PC-3 (cell line): ENCODE measurements around the gene SPRN. TPM values are rescaled to one million over a fixed set of nuclear protein-coding genes. Genes with fewer than 3 reads are reported as not detected.

Experiments
- ATAC-seq: fragments of 200-7000 bp; cut with Tn5 transposase; 2 replicates; pipeline ENCODE4 v1.9.1; 2020; ENCODE audit warnings: mild to moderate bottlenecking, moderate library complexity
- BruUV-seq: library from RNA; stranded (reverse); fragments of 400-500 nt; replicated peaks from 2 replicates; lab custom pipeline; 2021; lab: Mats Ljungman, UMichigan
- CTCF ChIA-PET: fragments of 300-600 bp; sonication (Branson Sonifier 250); formaldehyde crosslinking; loops from one replicate; lab custom pipeline; 2022; ENCODE audit warnings: antibody characterized with exemption; lab: Charles Lee
- POLR2A ChIA-PET: fragments of 300-600 bp; sonication (Branson Sonifier 250); formaldehyde crosslinking; loops from one replicate; lab custom pipeline; 2022; ENCODE audit warnings: antibody characterized with exemption; ENCODE audit not compliant: unreplicated experiment; lab: Charles Lee
- DNase-seq: peaks from one replicate; pipeline ENCODE4 v3.0.0-alpha.2; 2015
- H2AFZ ChIP-seq: fragments of 300-600 bp; sonication (generic); 2 replicates; pipeline ENCODE4 v1.6.0; 2016; ENCODE audit warnings: antibody characterized with exemption, low read length
- H3F3A ChIP-seq: fragments of 300-600 bp; sonication (generic); one replicate; pipeline ENCODE4 v1.6.0; 2017; ENCODE audit warnings: antibody characterized with exemption, low read length, control low read depth, mild to moderate bottlenecking; ENCODE audit not compliant: unreplicated experiment
- H3K27ac ChIP-seq: fragments of 300-600 bp; sonication (generic); 2 replicates; pipeline ENCODE4 v1.5.1; 2016; ENCODE audit warnings: mild to moderate bottlenecking, low read length
- H3K27me3 ChIP-seq: fragments of 300-600 bp; sonication (generic); 2 replicates; pipeline ENCODE4 v1.6.1; 2016; ENCODE audit warnings: low read length, mixed read lengths
- H3K36me3 ChIP-seq: fragments of 300-600 bp; sonication (generic); 2 replicates; pipeline ENCODE4 v1.6.1; 2016; ENCODE audit warnings: low read depth, mixed run types, low read length, mixed read lengths
- H3K4me1 ChIP-seq: fragments of 300-600 bp; sonication (generic); 2 replicates; pipeline ENCODE4 v1.5.1; 2016; ENCODE audit warnings: low read length; ENCODE audit not compliant: insufficient read depth
- H3K4me2 ChIP-seq: fragments of 300-600 bp; sonication (generic); 2 replicates; pipeline ENCODE4 v1.6.0; 2016; ENCODE audit warnings: low read length
- H3K4me3 ChIP-seq: fragments of 300-600 bp; sonication (generic); 2 replicates; pipeline ENCODE4 v1.5.1; 2016; ENCODE audit warnings: mild to moderate bottlenecking, low read length, mixed read lengths
- H3K79me2 ChIP-seq: fragments of 300-600 bp; sonication (generic); 2 replicates; pipeline ENCODE4 v1.6.1; 2017; ENCODE audit warnings: low read length, mixed read lengths
- H3K9ac ChIP-seq: fragments of 300-600 bp; sonication (generic); 2 replicates; pipeline ENCODE4 v1.6.0; 2016; ENCODE audit warnings: mild to moderate bottlenecking, low read length
- H3K9me2 ChIP-seq: fragments of 300-600 bp; sonication (generic); replicated peaks from 2 replicates; pipeline ENCODE4 v1.6.1; 2016; ENCODE audit warnings: mixed run types, low read length, mixed read lengths
- H3K9me3 ChIP-seq: fragments of 300-600 bp; sonication (generic); 2 replicates; pipeline ENCODE4 v1.6.1; 2016; ENCODE audit warnings: low read length, mixed read lengths
- H4K20me1 ChIP-seq: fragments of 300-600 bp; sonication (generic); 2 replicates; pipeline ENCODE4 v1.6.1; 2016; ENCODE audit warnings: low read length, mixed read lengths
- EZH2 ChIP-seq: fragments of 300-600 bp; sonication (generic); IDR thresholded peaks from one replicate; pipeline ENCODE4 v1.6.1; 2017; ENCODE audit warnings: antibody characterized with exemption, mild to moderate bottlenecking, low read length; ENCODE audit not compliant: unreplicated experiment
- intact Hi-C: fragments of 100-400 bp; cut with micrococcal nuclease; formaldehyde crosslinking; loops from 2 replicates; pipeline ENCODE4 v1.9.0; 2023
- total RNA-seq: library from RNA; depleted of rRNA; stranded (reverse); fragments of >200 nt; gene quantifications from 2 replicates; pipeline ENCODE4 v1.2.3, GENCODE V29; 2014
- TF ChIP-seq, protein P1 (sequence below): fragments of 300-600 bp; sonication (generic); conservative IDR thresholded peaks from 2 replicates; pipeline ENCODE4 v1.5.1; 2017; ENCODE audit warnings: antibody characterized with exemption, low read depth, mild to moderate bottlenecking, low read length

The SPRN gene
- total RNA-seq, 1 experiment from 2014 or later = not detected

GRCh38 chr10:133458021-133458709, 33.7 kb upstream of the SPRN start:
- H3K4me2 ChIP-seq = no peak overlapping the region
- H3K36me3 ChIP-seq = no peaks in the 10 kb centered on the region
- H3K4me3 ChIP-seq = no peak overlapping the region
- no peak overlapping the region for H3K9ac ChIP-seq
- H3K27ac ChIP-seq = no peak overlapping the region
- BruUV-seq = no TSS peak
- H3K27me3 ChIP-seq = no peaks in the 10 kb centered on the region
- no peaks in the 10 kb centered on the region for H3F3A ChIP-seq
- TF ChIP-seq EZH2 = no peak
- TF ChIP-seq, protein P1, sequence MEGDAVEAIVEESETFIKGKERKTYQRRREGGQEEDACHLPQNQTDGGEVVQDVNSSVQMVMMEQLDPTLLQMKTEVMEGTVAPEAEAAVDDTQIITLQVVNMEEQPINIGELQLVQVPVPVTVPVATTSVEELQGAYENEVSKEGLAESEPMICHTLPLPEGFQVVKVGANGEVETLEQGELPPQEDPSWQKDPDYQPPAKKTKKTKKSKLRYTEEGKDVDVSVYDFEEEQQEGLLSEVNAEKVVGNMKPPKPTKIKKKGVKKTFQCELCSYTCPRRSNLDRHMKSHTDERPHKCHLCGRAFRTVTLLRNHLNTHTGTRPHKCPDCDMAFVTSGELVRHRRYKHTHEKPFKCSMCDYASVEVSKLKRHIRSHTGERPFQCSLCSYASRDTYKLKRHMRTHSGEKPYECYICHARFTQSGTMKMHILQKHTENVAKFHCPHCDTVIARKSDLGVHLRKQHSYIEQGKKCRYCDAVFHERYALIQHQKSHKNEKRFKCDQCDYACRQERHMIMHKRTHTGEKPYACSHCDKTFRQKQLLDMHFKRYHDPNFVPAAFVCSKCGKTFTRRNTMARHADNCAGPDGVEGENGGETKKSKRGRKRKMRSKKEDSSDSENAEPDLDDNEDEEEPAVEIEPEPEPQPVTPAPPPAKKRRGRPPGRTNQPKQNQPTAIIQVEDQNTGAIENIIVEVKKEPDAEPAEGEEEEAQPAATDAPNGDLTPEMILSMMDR = no peak
- no peaks in the 10 kb centered on the region for H3K9me3 ChIP-seq
- no peaks in the 10 kb centered on the region for H3K4me1 ChIP-seq
- intact Hi-C loops = no loop called here
- H3K9me2 ChIP-seq = no peaks in the 10 kb centered on the region
- ChIA-PET POLR2A (no interaction called here), CTCF (no interaction called here)
- ATAC-seq = no peak
- DNase-seq = no peak
- H3K79me2 ChIP-seq = no peaks in the 10 kb centered on the region
- no peak overlapping the region for H2AFZ ChIP-seq
- H4K20me1 ChIP-seq = no peaks in the 10 kb centered on the region

DNA sequence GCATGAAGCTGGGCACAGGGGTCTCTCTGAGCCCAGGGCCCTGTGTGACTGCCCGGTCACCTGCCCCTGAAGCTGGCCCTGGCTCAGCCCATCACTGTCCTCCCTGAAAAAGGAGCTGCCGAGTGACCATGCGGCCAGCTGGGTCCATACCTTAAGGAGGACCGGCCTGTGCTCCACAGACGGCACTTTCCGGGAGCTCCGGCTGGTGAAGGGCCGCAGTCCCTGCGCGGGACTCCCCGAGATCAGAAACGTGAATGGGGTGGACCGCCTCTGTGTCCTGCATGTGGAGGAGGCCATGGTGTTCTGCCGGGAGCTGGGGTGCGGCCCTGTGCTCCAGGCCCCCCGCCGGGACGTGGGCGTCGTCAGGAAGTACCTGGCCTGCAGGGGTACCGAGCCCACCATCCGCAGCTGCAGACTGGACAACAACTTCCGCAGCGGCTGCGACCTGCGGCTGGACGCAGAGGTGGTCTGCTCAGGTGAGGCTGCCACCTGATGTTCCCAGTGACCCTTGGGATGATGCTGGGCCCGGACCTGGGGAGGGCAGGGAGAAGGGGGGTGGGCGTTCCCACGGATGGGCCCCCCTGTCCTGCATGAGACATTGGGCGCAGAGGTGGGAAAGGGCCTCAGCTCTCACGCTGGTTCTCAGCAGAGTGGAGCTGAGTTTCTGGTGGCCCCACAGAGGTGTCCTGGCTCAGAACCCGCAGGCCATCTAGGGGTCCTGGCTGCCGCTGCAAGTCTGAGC, 32.8 kb upstream of the SPRN start:
- no peaks in the 10 kb centered on the region for H3K4me1 ChIP-seq
- intact Hi-C loops = no loop called here
- POLR2A ChIA-PET = no interaction called here

GRCh38 chr10:133456041-133456951, 31.9 kb upstream of the SPRN start:
- no peak overlapping the region for H3K4me2 ChIP-seq
- H3K36me3 ChIP-seq = no peaks in the 10 kb centered on the region
- no peaks in the 10 kb centered on the region for H3K79me2 ChIP-seq
- intact Hi-C loops = no loop called here
- no peak overlapping the region for H3K4me3 ChIP-seq
- H3K9me3 ChIP-seq = no peaks in the 10 kb centered on the region
- H3K27me3 ChIP-seq = no peaks in the 10 kb centered on the region
- ChIA-PET POLR2A (no interaction called here), CTCF (no interaction called here)
- no peaks in the 10 kb centered on the region for H3K9me2 ChIP-seq
- no TSS peak for BruUV-seq
- H4K20me1 ChIP-seq = no peaks in the 10 kb centered on the region
- H3K27ac ChIP-seq = no peak overlapping the region
- no peak overlapping the region for H3K9ac ChIP-seq
- no peaks in the 10 kb centered on the region for H3K4me1 ChIP-seq
- no peaks in the 10 kb centered on the region for H3F3A ChIP-seq
- no peak overlapping the region for H2AFZ ChIP-seq
- no peak for TF ChIP-seq EZH2
- DNase-seq = no peak
- no peak for ATAC-seq

More for the DNA sequence above, 32.8 kb upstream of the SPRN start:
- H3K4me2 ChIP-seq = no peak overlapping the region
- no peaks in the 10 kb centered on the region for H4K20me1 ChIP-seq
- no peaks in the 10 kb centered on the region for H3F3A ChIP-seq
- H3K9me3 ChIP-seq = no peaks in the 10 kb centered on the region
- no peak overlapping the region for H2AFZ ChIP-seq
- H3K27ac ChIP-seq = no peak overlapping the region
- CTCF ChIA-PET = no interaction called here
- no TSS peak for BruUV-seq
- no peak overlapping the region for H3K9ac ChIP-seq
- H3K36me3 ChIP-seq = no peaks in the 10 kb centered on the region
- ATAC-seq (no peak), DNase-seq (no peak)
- no peak for TF ChIP-seq EZH2
- no peaks in the 10 kb centered on the region for H3K27me3 ChIP-seq
- no peaks in the 10 kb centered on the region for H3K9me2 ChIP-seq
- H3K79me2 ChIP-seq = no peaks in the 10 kb centered on the region
- no peak overlapping the region for H3K4me3 ChIP-seq
